ENCODE data around the gene NEK6.

The NEK6 gene

GRCh38 chr9:124384846-124385245, 127.1 kb downstream of the NEK6 start:
- no peak for DNase-seq

- no peak for DNase-seq
Measured at GRCh38 chr9:124385623-124386022, 127.9 kb downstream of the NEK6 start.

DNA sequence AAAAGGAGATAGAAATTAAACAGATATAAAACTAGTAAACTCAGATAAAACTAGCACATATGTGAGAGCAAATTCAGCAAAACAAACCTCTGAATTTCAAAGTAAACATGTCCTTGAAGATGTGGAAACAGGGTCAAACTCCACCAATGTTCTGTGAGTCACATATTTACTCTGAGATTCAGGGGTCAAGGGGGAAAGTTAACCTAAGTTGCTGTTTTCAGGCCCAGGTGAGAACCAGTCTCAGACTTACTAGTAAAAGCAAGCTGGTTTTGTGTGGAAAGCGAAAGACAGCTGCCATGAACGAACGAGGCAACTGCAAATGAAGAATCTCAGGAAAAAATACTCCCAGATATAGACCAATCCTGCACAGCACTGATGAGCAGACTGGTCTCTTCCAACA, 128.5 kb downstream of the NEK6 start:
- DNase-seq: no peak

GRCh38 chr9:124388275-124389048, 130.7 kb downstream of the NEK6 start:
- no peak for DNase-seq

DNA sequence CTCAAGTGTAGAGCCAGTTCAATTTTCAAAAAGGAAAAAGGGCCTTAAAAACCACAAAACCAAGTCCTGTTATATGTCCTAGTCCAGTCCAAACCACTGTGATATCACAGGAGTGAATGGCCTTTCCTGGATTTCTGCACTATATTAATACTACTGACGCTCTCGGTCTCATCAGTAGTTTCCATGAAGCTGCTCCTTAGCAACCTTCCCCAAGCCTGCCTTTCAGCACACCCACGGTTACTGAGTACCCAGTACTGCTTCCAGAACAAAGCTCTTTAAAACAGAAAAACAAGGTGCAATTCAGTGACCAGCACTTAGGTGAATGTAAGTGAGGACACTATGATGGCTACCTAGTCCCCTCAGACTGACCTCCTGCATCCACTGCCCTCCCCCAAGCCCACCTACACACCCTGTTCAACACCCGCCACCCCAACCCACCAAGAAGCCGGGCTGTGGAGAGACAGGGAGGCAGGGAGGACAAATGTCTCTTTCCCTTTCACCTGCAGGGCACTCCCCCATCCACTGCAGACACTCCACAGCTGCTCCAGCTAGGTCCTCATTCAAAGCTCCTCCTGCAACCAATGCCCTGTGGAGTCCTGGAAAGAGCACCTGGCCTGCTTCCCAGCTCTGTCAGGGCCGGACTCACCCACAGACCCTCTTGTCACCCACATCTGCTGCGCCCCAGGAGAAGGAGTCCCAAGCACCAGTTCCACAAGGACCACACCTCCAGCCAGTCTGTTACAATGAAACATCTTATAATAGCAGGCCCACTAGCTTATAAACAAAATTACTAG, 131.6 kb downstream of the NEK6 start:
- no peak for DNase-seq

DNA sequence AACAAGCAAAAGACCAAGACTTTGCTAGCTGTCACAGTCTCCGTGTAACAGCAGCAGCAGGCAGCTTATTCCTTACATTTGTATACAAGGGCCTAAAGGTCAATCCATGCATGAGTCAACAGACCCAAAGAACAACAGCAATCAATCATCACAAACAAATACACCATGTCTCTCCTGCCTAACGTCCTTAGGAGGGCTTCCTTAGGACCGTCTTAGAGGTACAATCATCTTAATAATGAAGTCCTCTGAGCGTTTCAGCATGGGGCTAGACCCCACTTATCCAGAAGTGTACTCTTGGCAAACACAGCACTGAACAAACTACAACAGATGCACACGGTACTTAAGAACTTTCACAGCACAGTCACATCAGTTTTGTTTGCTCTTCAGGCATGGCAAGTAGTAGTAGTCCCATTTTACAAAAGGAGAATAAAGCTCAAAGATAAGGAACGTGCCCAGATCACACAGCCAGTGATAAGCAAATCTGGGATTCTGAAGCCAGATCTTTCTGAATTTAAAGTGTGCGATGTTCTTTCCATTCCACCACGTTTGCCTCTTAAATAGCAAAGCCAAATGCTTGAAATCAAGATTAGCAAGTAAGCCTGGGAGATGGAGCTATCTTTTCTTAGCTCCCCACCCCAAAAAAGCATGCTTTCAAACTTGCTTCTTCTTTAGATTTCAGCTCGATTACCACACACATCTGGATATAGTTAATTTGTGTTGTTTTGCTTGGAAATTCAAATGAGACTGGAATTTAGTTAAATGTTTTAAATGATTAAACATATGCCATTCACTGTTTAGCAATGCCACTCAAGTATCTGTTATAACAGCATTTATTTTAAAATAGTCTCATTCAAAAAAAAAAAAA, 133.3 kb downstream of the NEK6 start:
- no peak for DNase-seq

- DNase-seq: no peak
Measured at GRCh38 chr9:124392254-124392870, 134.6 kb downstream of the NEK6 start.

- peak; percentile 6 for DNase-seq
Measured at GRCh38 chr9:124392871-124393460, 135.2 kb downstream of the NEK6 start.

DNA sequence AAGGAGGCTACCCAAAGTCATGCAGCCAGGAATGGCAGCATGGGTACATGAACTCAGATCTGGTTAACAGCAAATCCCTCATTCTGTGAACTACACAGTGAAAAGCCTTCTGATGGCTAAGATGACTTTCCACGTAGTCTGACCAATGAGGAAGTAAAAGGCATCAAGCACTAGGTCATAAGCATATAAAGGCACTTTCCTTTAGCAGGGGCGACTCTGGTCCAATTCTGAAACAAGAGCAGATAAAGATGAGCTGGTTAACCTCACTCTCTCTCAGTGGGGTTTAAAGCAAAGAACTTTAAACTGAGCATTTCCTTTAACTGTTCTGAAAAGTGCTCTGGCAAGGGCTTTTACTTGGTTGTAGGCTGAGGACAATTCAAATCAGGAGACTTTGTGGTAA, 136.4 kb downstream of the NEK6 start:
- no peak for DNase-seq

DNA sequence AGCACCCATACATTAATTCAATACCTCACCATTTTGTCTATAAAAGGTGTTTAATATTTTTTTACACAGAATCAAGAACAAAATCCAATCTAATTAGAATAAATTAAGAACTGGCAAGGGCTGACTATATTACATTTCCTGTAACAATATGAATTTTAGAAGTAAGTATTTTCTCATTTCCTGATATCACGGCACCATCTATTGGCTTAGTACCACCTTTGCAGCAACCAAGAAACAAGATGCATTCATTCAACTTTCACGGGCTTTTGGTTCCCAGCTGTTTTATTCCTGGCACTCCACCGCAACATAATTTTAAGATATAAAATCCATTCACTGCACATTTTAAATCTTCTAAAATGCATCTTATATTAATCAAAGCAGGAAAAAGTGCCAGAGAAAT, 136.8 kb downstream of the NEK6 start:
- no peak for DNase-seq

GRCh38 chr9:124395826-124396225, 138.1 kb downstream of the NEK6 start:
- DNase-seq: no peak

DNA sequence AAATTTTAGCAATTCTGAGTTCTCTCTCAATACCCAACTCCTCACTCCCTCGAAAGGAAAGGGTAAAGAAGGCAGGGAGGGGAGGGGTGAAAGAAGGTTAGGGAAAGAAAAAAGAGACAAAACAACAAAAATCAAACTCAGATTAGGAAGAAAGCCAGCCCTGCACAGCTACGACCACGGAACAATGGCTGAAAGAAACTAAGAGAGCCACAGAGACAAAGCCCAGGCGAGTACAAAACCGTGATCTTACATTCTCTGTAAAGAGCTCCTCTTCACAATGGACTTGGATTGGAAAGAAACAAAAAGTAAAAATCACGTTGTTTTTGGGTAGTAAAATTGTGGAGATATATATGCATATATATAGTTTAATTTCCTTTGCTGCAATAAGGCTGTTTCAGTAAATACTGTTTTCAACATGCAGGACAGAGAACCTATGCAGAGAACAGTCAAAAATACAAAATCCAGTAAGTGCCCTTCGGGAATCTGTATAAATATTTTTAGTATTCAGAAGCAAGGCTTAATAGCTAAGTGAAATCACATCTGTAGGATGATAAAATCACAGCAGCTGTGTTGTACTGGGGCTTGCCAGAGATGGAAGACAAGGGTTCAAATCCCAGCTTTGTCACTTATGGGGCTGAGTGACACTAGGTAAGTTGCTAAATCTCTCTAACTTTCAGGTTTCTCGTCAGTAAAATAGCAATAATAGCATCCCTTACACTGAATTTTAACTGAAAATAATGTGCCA, 140.6 kb downstream of the NEK6 start:
- no peak for DNase-seq

DNA sequence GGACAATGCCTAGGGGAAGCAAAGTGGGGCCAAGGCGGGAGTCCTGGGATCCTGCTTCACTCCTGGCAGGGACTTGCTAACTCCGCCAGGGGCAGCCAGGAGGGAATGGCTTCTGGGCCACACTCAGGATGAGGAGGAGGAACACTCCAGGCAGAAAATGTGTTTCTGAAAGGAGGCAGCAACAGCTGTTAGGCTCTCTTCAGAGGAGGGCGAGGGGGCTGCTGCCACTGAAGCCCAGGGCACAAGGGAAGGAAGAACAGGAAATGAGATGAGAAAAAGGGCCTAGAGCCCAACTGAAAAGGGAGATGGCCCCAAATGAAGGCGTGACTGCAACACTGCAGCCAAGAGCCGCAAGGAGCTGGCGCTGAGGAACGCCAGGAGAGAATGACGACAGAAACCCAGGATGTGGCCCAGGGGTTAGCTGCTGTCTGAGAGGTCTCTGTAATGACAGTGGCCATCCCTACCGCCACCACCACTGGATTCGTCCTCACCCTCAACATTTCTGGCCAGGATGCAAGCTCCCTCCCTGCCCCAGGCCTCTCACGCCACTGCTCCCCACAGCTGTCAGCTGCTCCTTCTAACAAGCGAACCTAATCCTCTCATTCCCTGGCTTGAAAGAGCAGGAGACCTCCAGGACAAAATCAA, 141.7 kb downstream of the NEK6 start:
- no peak for DNase-seq

DNA sequence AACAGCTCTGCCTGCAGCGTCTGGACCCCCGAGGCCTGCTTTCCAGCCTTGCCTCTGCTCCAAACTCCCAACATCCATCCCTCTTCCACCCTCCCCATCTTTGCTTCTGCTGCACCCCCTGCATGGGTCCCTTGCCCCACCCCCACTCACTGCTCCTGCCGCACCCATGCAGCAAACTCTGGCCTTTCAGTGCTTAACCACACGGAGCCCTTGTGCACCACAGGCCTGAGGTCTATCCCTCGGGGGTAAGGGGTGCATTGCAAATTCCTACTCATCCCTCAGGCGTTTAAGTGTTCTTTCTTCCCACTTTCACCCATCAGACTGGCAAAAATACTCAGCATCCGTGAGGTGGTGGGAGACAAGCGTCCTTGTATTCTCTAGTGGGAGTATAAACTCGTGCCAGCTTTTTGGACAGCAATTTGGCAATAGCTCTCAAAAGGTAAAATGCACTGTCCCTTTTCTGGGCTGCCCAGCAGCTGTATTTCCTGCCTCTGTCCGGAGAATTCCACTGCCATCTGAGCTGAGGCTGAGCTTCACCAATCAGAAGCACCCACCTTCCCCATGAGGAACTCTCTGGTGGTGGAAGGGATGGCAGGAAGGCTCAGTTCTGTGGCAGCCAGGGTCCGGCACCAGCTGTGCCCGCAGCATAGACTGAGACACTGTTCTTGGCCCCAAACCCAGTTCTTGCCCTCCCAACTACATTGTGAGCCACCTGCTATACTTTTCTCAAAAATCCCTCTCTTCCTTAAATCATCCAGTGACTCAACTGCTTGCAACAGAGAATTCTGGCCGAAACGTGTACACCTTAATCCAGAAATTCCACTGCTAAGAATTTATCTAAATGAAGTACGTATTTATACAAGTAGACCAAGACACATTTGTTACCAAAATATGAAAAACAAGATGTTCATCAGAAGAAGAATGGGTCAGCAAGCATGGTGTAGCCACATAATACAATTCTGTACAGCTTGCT, 142.5 kb downstream of the NEK6 start:
- no peak for DNase-seq
